Right renal pelvis (tissue), 4 donors: ENCODE data around the gene CEMIP. TPM values are rescaled to one million over a fixed set of nuclear protein-coding genes. Genes with fewer than 3 reads are reported as not detected.
A peak's percentile ranks its signal among the peaks of the same experiment; 100 is the strongest.

Experiments used
- DNase-seq, 4 donors: peaks; one replicate each; pipeline ENCODE4 v3.0.0-alpha.2; 2013; ENCODE audit warnings: low read depth in 4 of 4, low spot score in 3 of 4, missing footprints in 1 of 4
- polyA plus RNA-seq, 4 donors: library from polyadenylated mRNA; unstranded; fragments of 120-200 nt; gene quantifications; one replicate each; pipeline ENCODE4 v1.2.1, GENCODE V29; 2013; ENCODE audit not compliant: insufficient read length in 4 of 4

CEMIP gene
- polyA plus RNA-seq, 4 donors = 1.6 to 4.0 (median 3.0) TPM

GRCh38 chr15:80779658-80780415 lies 667 bp downstream of the CEMIP start:
- DNase-seq = no peak

DNA sequence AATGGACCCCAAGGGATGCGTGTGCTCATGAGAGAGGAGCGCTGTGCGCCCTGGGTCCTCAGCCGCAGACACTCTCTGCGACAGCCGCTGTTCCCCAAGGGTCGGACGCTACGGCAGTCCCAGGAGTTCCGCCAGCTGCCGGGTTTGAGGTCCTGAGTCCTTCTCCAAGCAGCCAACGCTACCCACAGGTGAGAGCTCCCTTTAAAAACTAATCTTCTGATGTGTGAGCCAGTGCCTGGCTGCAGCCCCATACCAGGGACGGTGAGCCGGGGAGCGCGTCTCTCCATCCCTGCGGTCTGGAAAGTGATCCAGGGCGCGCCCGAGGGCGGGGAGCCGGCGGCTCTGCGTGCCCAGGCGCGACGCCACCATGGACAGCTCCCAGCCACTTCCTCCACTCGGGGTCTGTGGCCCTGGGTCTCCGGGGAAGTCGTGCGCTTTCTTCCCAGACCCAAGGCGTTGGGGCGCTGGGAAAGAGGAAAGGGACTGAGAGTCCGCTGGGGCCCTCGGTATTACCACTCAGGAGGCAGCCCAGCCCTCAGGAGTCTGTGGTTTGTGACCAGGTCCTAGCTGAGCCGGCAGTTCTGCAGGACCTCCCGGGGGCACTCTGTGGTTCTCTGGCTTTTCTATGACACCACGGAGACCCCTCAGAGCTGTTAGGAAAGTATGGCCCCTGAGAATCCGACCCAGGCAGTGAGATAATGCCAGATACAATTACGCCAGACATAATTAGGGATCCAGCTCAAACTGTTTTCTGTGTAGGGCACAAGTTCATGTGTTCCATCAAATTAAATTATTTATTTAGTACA lies 1.4 kb downstream of the CEMIP start:
- peak; percentile 56 to 75 (median 61) for DNase-seq

DNA sequence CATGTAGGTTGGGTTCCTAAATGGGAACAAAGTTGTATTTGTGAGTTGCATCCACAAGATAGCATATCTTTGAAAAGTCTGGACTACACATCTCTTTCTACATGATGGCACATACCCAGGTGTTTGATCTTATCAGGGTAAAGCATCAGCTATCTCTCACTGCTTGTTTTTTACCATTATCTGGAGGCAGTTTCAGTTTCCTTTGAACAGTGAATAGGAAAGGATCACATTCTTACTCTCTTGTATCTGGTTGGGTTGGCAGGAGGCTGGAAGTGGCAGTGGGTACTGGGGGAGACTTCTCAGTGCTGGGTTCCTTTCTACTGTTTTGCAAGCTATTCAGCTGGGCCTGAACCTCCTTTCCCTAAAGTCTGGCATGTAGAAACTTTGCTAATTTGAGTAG lies 4.1 kb downstream of the CEMIP start:
- no peak for DNase-seq

DNA sequence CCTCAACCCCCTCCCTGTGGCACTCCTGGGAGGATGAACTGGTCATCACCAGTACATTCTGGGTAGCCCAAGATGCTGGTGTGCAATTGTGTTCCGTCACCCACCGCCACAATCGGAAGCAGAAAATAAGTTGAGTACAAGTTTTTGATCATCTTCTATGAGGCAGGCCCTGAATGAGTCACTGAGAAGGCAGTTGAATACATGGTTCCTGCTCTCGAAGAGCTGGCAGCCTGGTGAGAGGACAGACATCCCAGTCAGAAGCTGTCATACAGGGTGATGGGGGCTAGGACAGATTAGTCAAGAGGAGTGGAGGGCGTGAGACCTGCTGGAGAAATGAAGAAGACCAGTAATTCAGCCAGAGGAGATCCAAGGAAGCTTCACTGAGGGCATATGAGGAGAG lies 6.2 kb downstream of the CEMIP start:
- no peak for DNase-seq

GRCh38 chr15:80785811-80786354 lies 6.7 kb downstream of the CEMIP start:
- DNase-seq = no peak

DNA sequence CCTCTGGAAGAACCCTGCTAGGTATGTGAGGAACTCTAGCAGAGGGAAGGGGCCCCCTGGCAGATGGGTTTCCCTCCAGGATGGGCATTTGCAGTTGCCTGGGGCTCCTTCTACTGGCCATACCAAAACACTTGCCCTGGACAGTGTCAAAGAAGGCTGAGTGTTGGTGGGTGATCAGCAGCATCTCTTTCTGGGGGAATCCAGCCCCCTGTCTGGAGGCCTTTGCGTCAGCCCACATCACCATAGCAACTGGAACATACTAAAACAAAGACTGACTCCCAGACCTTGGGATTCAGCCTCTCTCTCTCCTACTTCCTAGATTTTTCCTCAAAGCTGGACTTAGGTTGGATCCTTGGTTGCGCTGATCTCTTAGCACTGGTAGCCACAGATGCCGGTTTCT lies 8.1 kb downstream of the CEMIP start:
- DNase-seq = no peak

GRCh38 chr15:80788536-80788935 lies 9.4 kb downstream of the CEMIP start:
- no peak for DNase-seq

GRCh38 chr15:80789296-80789695 lies 10.1 kb downstream of the CEMIP start:
- DNase-seq = no peak

- DNase-seq = no peak
These were observed 10.6 kb downstream of the CEMIP start for GRCh38 chr15:80789796-80790195.

DNA sequence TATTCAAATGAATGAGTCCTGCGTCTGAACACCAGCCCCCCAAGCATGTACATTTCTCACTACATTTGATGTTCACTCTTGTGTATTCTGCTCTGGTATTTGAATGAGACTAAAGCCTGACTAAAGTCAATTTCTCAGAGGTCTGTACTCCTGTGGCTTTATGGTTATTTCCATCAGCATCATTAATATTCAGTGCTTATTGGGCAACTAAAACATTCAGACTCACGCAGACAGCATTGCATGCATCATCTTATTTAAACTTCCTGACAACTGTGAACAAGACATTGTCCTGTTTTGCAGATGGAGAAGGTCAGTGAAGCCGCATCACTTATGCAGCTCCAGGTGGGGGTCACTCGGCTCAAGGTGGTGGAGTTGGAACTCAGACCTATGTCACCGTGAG lies 11.1 kb downstream of the CEMIP start:
- DNase-seq = no peak

GRCh38 chr15:80791004-80791403 lies 11.8 kb downstream of the CEMIP start:
- no peak for DNase-seq

DNA sequence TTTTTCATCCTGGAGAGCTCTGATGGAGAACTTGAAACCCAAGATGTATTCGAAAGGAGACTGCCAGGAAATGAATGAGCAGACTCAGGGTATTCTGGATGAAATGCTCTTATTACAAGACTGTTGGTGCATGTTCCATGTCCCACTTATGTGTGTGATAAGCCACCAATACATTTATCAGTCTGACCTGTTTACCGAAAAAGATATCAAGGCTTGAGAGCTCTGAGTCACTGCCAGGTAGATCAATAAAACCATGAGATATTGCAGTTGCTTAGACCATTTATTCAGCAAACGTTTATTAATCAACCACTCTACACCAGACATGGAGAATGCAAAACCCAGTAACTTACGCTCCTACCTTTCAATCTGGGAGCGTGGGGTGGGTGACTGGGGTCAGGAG lies 17.2 kb downstream of the CEMIP start:
- no peak for DNase-seq

GRCh38 chr15:80798911-80799310 lies 19.7 kb downstream of the CEMIP start:
- no peak for DNase-seq

DNA sequence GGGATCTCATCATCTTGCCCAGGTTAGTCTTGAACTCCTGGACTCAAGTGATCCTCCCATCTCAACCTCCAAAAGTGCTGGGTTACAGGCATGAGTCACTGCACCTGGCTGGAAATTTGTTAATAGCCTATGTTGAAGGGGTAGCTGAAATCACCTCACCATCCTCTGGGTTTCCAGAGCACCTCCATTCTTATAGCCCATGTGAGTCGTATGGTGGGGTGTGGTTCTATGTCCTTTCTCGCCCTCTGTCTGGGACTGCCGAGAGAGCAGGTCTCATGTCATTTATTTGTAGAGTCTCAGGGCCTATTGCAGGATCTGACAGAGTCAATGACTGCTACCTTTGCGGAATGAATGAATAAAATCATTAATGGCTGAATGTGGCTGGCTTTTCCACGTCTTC lies 20.9 kb downstream of the CEMIP start:
- DNase-seq = no peak

DNA sequence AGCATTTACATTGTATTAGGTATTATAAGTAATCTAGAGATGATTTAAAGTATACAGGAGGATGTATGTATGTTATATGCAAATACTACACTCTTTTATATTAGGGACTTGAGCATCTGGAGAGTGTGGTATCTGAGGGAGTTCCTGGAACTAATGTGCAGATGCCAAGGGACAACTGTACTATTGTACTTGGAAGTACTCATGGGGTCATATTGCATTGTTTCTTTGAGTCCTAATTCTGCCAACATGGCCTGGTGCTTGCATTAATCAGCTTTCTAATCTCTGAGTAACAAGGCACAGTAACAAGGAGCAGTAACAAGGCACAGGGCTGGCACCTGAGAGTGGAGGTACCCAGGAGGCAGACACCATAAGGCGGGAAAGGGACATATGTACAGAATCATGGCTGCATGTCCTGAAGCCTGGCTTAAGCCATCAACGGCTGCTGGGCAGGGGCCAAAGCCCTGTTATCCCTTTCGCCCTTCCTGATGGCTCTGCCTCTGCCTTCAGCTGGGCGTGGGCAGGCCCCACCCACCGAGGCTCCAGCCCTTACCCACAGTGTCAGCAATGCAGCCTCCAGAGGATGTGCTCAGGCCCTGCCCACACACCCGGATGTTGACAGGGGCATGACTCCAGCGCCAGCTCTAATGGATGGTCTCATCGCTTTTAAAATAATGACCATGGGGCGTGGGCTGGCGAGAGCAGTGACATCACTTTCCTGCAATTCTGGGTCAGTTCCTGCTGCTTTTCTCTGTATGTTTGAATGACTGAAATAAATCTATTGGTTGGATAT lies 22.9 kb downstream of the CEMIP start:
- DNase-seq = no peak

DNA sequence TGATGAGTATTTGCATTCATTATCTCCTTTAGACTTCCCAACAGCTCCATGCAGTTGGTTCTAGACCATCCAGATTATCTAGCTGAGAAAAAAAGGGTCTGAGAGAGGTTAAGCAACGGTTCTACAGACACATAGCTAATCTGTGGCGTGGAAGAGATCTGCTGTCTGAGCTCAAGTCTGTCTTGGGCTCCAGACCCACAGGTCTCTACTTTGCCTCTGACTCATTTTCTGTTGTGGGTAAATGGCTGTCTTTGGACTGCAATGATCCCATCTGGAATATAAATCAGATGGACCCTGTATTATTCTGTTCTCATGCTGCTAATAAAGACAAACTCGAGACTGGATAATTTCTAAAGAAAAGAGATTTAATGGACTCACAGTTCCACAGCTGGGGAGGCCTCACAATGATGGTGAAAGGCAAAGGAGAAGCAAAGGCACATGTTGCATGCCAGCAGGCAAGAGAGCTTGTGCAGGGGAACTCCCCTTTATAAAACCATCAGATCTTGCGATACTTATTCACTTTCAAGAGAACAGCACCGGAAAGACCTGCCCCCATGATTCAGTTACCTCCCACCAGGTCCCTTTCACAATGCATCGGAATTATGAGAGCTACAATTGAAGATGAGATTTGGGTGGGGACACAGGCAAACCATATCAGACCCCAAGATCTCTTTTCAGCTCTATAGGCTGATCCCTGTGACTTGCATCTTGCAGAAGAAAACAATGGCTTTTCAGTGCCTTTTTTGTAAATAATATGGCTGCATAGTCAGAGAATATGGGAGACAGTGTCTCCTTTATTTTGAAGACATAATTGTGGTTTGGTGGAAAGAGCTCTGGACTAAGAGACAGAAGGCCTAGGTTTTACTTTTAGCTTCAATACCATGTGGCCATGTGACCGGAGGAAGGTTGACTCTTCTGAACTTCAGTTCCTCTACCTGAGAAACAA lies 24.7 kb downstream of the CEMIP start:
- no peak for DNase-seq

GRCh38 chr15:80804970-80805495 lies 25.9 kb downstream of the CEMIP start:
- no peak for DNase-seq

GRCh38 chr15:80811781-80812315 lies 32.7 kb downstream of the CEMIP start:
- no peak for DNase-seq

GRCh38 chr15:80815106-80815505 lies 35.9 kb downstream of the CEMIP start:
- DNase-seq = no peak
